Gastroesophageal sphincter (tissue), 3 donors: ENCODE measurements around the gene LRRIQ1.

Experiments used
- EP300 ChIP-seq: sonication (generic); formaldehyde crosslinking; IDR thresholded peaks from one replicate; pipeline ENCODE4 v1.6.1; 2017; ENCODE audit warnings: antibody characterized with exemption, mild to moderate bottlenecking
- POLR2AphosphoS5 ChIP-seq: sonication (generic); formaldehyde crosslinking; IDR thresholded peaks from one replicate; pipeline ENCODE4 v1.6.1; 2017; ENCODE audit warnings: antibody characterized with exemption
- TF ChIP-seq, protein P1 (sequence below), 4 experiments: fragments of 200-600 bp in 2 of 4; fragments of 450-650 bp in 2 of 4; sonication (generic) in 1 of 4; IDR thresholded peaks; one replicate each; pipeline ENCODE4 v1.5.1; 2017 to 2019; ENCODE audit warnings: antibody characterized with exemption in 4 of 4, mild to moderate bottlenecking in 2 of 4, moderate library complexity in 2 of 4

DNA sequence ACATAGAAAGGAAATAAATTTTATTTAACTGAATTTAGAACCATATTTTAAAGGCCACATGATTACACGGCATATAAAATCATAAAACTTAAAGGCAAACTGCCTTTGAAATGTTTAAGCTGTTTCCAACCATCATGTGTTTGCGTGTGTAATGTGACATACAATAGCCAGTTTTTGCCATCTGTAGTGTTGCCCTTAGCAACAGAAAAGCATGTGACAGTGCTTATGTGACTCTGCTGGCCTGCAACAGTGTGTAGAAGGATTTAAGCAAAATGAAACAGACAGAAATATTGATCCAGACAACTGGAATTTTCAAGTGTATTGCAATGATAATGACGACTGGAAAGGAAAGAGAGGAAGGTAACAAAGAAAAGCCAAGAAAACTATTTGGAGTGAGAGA is 49.6 kb upstream of the LRRIQ1 start:
- no peak for TF ChIP-seq POLR2AphosphoS5
- TF ChIP-seq, protein P1, sequence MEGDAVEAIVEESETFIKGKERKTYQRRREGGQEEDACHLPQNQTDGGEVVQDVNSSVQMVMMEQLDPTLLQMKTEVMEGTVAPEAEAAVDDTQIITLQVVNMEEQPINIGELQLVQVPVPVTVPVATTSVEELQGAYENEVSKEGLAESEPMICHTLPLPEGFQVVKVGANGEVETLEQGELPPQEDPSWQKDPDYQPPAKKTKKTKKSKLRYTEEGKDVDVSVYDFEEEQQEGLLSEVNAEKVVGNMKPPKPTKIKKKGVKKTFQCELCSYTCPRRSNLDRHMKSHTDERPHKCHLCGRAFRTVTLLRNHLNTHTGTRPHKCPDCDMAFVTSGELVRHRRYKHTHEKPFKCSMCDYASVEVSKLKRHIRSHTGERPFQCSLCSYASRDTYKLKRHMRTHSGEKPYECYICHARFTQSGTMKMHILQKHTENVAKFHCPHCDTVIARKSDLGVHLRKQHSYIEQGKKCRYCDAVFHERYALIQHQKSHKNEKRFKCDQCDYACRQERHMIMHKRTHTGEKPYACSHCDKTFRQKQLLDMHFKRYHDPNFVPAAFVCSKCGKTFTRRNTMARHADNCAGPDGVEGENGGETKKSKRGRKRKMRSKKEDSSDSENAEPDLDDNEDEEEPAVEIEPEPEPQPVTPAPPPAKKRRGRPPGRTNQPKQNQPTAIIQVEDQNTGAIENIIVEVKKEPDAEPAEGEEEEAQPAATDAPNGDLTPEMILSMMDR (IDR thresholded peaks at IDR 0.05): no peak
- TF ChIP-seq EP300: no peak
